ENCODE results near the gene PPM1A. TPM values are rescaled to one million over a fixed set of nuclear protein-coding genes. Genes with fewer than 3 reads are reported as not detected.
A peak's percentile ranks its signal among the peaks of the same experiment; 100 is the strongest.

The PPM1A gene
- total RNA-seq, 1 donor from 2014 or later: 53.2 TPM

GRCh38 chr14:60226298-60226697, 22.7 kb upstream of the PPM1A start:
- no peak for DNase-seq (ENCODE audit: low spot score)

GRCh38 chr14:60227291-60227690, 21.7 kb upstream of the PPM1A start:
- no peak for DNase-seq (ENCODE audit: low spot score)

- DNase-seq (ENCODE audit: low spot score): no peak
Observed at GRCh38 chr14:60229614-60230013, 19.4 kb upstream of the PPM1A start.

GRCh38 chr14:60232185-60232584, 16.8 kb upstream of the PPM1A start:
- DNase-seq (ENCODE audit: low spot score): no peak

- DNase-seq (ENCODE audit: low spot score): no peak
Observed at GRCh38 chr14:60233251-60233650, 15.8 kb upstream of the PPM1A start.

- no peak for DNase-seq (ENCODE audit: low spot score)
Observed at GRCh38 chr14:60233891-60234290, 15.1 kb upstream of the PPM1A start.

GRCh38 chr14:60235440-60235839, 13.6 kb upstream of the PPM1A start:
- DNase-seq (ENCODE audit: low spot score): peak; percentile 7

GRCh38 chr14:60238955-60239354, 10.1 kb upstream of the PPM1A start:
- DNase-seq (ENCODE audit: low spot score): no peak

GRCh38 chr14:60240139-60240856, 8.7 kb upstream of the PPM1A start:
- DNase-seq (ENCODE audit: low spot score): no peak

GRCh38 chr14:60241091-60241490, 7.9 kb upstream of the PPM1A start:
- DNase-seq (ENCODE audit: low spot score): no peak

GRCh38 chr14:60242429-60242828, 6.6 kb upstream of the PPM1A start:
- no peak for DNase-seq (ENCODE audit: low spot score)

- DNase-seq (ENCODE audit: low spot score): no peak
Observed at GRCh38 chr14:60245380-60246177, 3.4 kb upstream of the PPM1A start.

- DNase-seq (ENCODE audit: low spot score): peak; percentile 98
Observed at GRCh38 chr14:60247994-60248696, 876 bp upstream of the PPM1A start.

- DNase-seq (ENCODE audit: low spot score): peak; percentile 80
Observed at GRCh38 chr14:60249321-60250256, 568 bp downstream of the PPM1A start.

GRCh38 chr14:60250257-60251035, 1.4 kb downstream of the PPM1A start:
- DNase-seq (ENCODE audit: low spot score): peak; percentile 29

GRCh38 chr14:60251877-60252276, 2.9 kb downstream of the PPM1A start:
- no peak for DNase-seq (ENCODE audit: low spot score)

GRCh38 chr14:60252630-60253029, 3.6 kb downstream of the PPM1A start:
- no peak for DNase-seq (ENCODE audit: low spot score)

GRCh38 chr14:60253649-60254048, 4.6 kb downstream of the PPM1A start:
- no peak for DNase-seq (ENCODE audit: low spot score)

GRCh38 chr14:60254176-60254575, 5.2 kb downstream of the PPM1A start:
- DNase-seq (ENCODE audit: low spot score): no peak

- no peak for DNase-seq (ENCODE audit: low spot score)
Observed at GRCh38 chr14:60257865-60258264, 8.8 kb downstream of the PPM1A start.

GRCh38 chr14:60265163-60265562, 16.1 kb downstream of the PPM1A start:
- DNase-seq (ENCODE audit: low spot score): no peak
